ENCODE results near the gene PTPRR.

Gene PTPRR

GRCh38 chr12:70920251-70920851 lies at the start of gene PTPRR:
Gene PTPRR, minus strand, starts transcription at chr12:70920738. Its CDS starts 348 bp downstream, at chr12:70920390.
- DNase-seq (ENCODE audit: low read depth, low spot score) = no peak
- no peak within 1 kb of the TSS for H3K27ac ChIP-seq

GRCh38 chr12:70966996-70967790 lies 46.7 kb upstream of the PTPRR start:
- H3K27ac ChIP-seq = no peak overlapping the region
- DNase-seq (ENCODE audit: low read depth, low spot score) = no peak

GRCh38 chr12:70966046-70966445 lies 45.5 kb upstream of the PTPRR start:
- DNase-seq (ENCODE audit: low read depth, low spot score) = no peak
- no peak overlapping the region for H3K27ac ChIP-seq

GRCh38 chr12:70964867-70965510 lies 44.5 kb upstream of the PTPRR start:
- no peak for DNase-seq (ENCODE audit: low read depth, low spot score)
- no peak overlapping the region for H3K27ac ChIP-seq

GRCh38 chr12:70963081-70963660 lies 42.6 kb upstream of the PTPRR start:
- no peak for DNase-seq (ENCODE audit: low read depth, low spot score)
- no peak overlapping the region for H3K27ac ChIP-seq

- DNase-seq (ENCODE audit: low read depth, low spot score) = no peak
- H3K27ac ChIP-seq = no peak overlapping the region
These were observed 41.8 kb upstream of the PTPRR start for GRCh38 chr12:70962226-70962794.

- DNase-seq (ENCODE audit: low read depth, low spot score) = no peak
- no peak overlapping the region for H3K27ac ChIP-seq
These were observed 39.9 kb upstream of the PTPRR start for GRCh38 chr12:70960484-70960883.

GRCh38 chr12:70955415-70955814 lies 34.9 kb upstream of the PTPRR start:
- H3K27ac ChIP-seq = no peak overlapping the region

GRCh38 chr12:70950451-70950850 lies 29.9 kb upstream of the PTPRR start:
- no peak overlapping the region for H3K27ac ChIP-seq
- DNase-seq (ENCODE audit: low read depth, low spot score) = no peak

More at GRCh38 chr12:70955415-70955814, 34.9 kb upstream of the PTPRR start:
- DNase-seq (ENCODE audit: low read depth, low spot score) = no peak

GRCh38 chr12:70948976-70949336 lies 28.4 kb upstream of the PTPRR start:
- DNase-seq (ENCODE audit: low read depth, low spot score) = no peak
- no peak overlapping the region for H3K27ac ChIP-seq

GRCh38 chr12:70948236-70948975 lies 27.9 kb upstream of the PTPRR start:
- H3K27ac ChIP-seq = no peak overlapping the region
- DNase-seq (ENCODE audit: low read depth, low spot score) = no peak

- H3K27ac ChIP-seq = no peak overlapping the region
- DNase-seq (ENCODE audit: low read depth, low spot score) = no peak
These were observed 15.8 kb upstream of the PTPRR start for GRCh38 chr12:70936203-70936813.

- H3K27ac ChIP-seq = no peak overlapping the region
- DNase-seq (ENCODE audit: low read depth, low spot score) = no peak
These were observed 12.6 kb upstream of the PTPRR start for GRCh38 chr12:70933133-70933532.

- DNase-seq (ENCODE audit: low read depth, low spot score) = no peak
- no peak overlapping the region for H3K27ac ChIP-seq
These were observed 8.5 kb upstream of the PTPRR start for GRCh38 chr12:70929029-70929428.

- no peak overlapping the region for H3K27ac ChIP-seq
- DNase-seq (ENCODE audit: low read depth, low spot score) = no peak
These were observed 7.5 kb upstream of the PTPRR start for GRCh38 chr12:70928071-70928470.

- DNase-seq (ENCODE audit: low read depth, low spot score) = no peak
These were observed 6.8 kb upstream of the PTPRR start for GRCh38 chr12:70927356-70927755.

GRCh38 chr12:70925539-70925938 lies 5.0 kb upstream of the PTPRR start:
- no peak for DNase-seq (ENCODE audit: low read depth, low spot score)
- no peak overlapping the region for H3K27ac ChIP-seq

More at GRCh38 chr12:70927356-70927755, 6.8 kb upstream of the PTPRR start:
- no peak overlapping the region for H3K27ac ChIP-seq

GRCh38 chr12:70920891-70921290 lies 353 bp upstream of the PTPRR start:
- DNase-seq (ENCODE audit: low read depth, low spot score) = no peak
- no peak overlapping the region for H3K27ac ChIP-seq

GRCh38 chr12:70919597-70920035 lies 922 bp downstream of the PTPRR start:
- no peak for DNase-seq (ENCODE audit: low read depth, low spot score)
- H3K27ac ChIP-seq = no peak overlapping the region
